ENCODE results near the gene PCGF5. TPM values are rescaled to one million over a fixed set of nuclear protein-coding genes. Genes with fewer than 3 reads are reported as not detected.
A peak's percentile ranks its signal among the peaks of the same experiment; 100 is the strongest.

The PCGF5 gene
- total and polyA plus RNA-seq, 2 experiments from 2014 or later = 7.7 to 8.7 TPM

- no peak for TF ChIP-seq CTCF (conservative IDR thresholded peaks at IDR 0.05; ENCODE audit: low read depth in 2 of 2)
- no peak for TF ChIP-seq EZH2 (IDR thresholded peaks at IDR 0.05; ENCODE audit: low read depth, unreplicated experiment)
- no peak for TF ChIP-seq REST (IDR thresholded peaks at IDR 0.05; ENCODE audit: unreplicated experiment)
Measured at GRCh38 chr10:91312382-91312733, 91.9 kb downstream of the PCGF5 start (continued).

- H2AFZ ChIP-seq = peak overlapping the region; percentile 56; the same call in 1 of the 2 replicates
- H3K9me2 ChIP-seq (ENCODE audit: insufficient read depth) = peaks cover 6% of the 10 kb centered on the region; the same call in 1 of the 2 replicates
- DNase-seq (ENCODE audit: low spot score) (no peak), ATAC-seq (no peak)
- no peak overlapping the region for H3K4me2 ChIP-seq
- no peaks in the 10 kb centered on the region for H3K36me3 ChIP-seq (ENCODE audit: insufficient read depth)
- H3K27ac ChIP-seq (ENCODE audit: low read depth) = no peak overlapping the region
- H3K27me3 ChIP-seq (ENCODE audit: insufficient read depth) = no peaks in the 10 kb centered on the region
- no peaks in the 10 kb centered on the region for H3K4me1 ChIP-seq (ENCODE audit: insufficient read depth)
- H4K20me1 ChIP-seq (replicated peaks; ENCODE audit: insufficient read depth) = no peaks in the 10 kb centered on the region
- no peak overlapping the region for H3K27ac Mint-ChIP-seq
- H3K27me3 Mint-ChIP-seq (ENCODE audit: insufficient read depth, low read depth, poor library complexity) = no peaks in the 10 kb centered on the region
- H3K79me2 ChIP-seq (replicated peaks; ENCODE audit: insufficient read depth) = no peaks in the 10 kb centered on the region
- no peaks in the 10 kb centered on the region for H3K9me3 Mint-ChIP-seq
- H3F3A ChIP-seq (replicated peaks; ENCODE audit: low read depth) = no peaks in the 10 kb centered on the region
- no peaks in the 10 kb centered on the region for H3K36me3 Mint-ChIP-seq (ENCODE audit: low read depth)
- H3K4me3 ChIP-seq = no peak overlapping the region
- H3K4me1 Mint-ChIP-seq = no peaks in the 10 kb centered on the region
- H3K4me3 Mint-ChIP-seq = no peak overlapping the region
- TF ChIP-seq POLR2AphosphoS5 (IDR thresholded peaks at IDR 0.05; ENCODE audit: low read depth) = no peak
- no peak for TF ChIP-seq ZNF462 (CRISPR knock-in tag; IDR thresholded peaks at IDR 0.05)
- no peak for TF ChIP-seq REST (IDR thresholded peaks at IDR 0.05; ENCODE audit: unreplicated experiment)
- TF ChIP-seq ETS1 (IDR thresholded peaks at IDR 0.05) = no peak
Measured at GRCh38 chr10:91313796-91314485, 93.5 kb downstream of the PCGF5 start.

Data from GM23338 (cell line).